ENCODE data around the gene PRDX3.

Gene PRDX3

DNA sequence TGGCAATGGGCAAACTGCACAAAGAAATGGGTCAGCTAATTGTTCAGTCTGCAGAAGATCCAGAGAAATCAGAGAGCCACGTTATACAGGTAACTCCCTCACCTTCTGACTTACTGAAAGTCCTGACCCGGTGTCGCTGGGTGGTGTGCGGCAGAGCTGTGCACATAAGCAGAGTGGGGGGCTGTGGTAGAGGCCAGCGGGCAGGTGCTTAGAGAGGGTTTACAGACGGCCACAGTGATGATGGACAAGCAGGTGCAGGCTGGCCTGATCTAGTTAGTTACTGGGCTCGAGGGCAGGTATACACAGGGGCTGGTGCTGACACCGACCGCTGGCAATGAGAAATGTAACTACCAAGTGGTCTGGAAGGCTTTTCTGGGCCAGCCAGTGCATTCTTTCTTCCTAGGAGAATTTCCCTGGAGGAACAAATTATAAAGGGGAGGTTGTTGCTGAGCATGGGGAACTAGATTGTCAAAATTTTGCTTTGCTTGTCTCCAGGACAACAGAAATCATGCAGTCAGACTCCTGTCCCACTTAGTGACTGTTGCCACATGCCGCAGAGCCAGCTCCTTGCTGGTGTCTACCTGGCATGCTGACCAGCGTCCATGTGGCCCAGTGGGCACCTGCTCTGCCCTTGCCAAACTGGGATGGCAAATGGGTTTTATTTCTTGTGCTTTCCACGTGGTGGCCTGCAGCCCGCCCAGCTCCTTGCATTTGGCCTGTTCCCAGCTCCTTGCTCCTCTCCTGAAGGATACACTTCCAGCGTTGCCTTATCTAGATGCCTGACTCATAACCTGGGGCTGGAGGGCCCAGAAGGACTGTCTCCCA, 45.9 kb downstream of the PRDX3 start:
- in situ Hi-C loops (cut with HindIII; ENCODE audit: low sequenced_read_pairs) = no loop called here

DNA sequence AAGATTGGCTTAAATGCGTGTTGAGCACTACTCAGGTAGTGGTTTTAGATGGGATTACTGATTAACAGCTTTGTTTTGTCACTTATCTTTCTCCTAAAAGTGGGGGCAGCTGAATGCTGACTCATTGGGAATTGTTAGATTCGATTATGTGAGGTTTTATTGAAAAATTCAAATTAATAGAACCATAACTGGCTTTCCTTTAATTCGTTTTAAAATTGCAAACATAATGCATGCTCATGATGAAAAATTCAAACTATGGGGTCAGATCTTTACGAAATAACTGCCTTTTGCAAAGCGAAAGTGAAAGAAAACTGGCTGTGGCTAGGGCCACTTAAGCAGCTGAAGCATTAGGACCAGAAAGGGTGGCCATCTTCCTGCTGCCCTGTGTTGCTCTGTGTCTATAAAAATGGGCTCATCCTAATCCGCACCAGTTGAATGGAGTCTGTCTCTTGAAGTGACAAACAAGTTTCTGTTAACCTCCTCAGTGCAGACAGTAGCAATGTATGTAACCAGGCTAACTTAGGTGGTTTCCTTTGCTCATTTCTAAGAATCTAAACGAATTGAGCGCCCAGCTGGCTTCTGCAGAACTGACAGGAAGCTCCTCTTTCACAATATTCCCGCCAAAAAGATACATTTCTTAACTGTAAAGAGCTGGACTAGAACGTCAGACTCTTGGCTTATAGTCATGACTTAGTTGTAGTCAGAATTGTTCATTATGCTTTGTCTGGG, 46.9 kb downstream of the PRDX3 start:
- in situ Hi-C loops (cut with HindIII; ENCODE audit: low sequenced_read_pairs) = no loop called here

DNA sequence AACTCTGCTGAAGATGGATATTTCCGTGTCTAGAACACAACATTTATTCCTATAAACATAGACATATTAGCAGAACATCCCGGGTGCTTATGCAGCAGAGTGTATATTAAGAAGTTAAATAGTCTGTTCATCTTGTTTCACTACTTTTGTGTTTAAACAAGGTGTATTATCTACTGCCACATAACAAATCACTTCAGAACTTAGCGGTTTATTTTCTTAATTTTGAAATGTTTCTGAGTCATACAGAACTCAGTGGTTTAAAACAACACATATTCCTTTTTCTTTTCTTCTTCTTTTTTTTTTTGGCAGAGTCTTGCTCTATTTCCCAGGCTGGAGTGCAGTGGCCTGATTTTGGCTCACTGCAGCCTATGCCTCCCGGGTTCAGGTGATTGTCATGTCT, 48.9 kb downstream of the PRDX3 start:
- in situ Hi-C loops (cut with HindIII; ENCODE audit: low sequenced_read_pairs) = no loop called here

DNA sequence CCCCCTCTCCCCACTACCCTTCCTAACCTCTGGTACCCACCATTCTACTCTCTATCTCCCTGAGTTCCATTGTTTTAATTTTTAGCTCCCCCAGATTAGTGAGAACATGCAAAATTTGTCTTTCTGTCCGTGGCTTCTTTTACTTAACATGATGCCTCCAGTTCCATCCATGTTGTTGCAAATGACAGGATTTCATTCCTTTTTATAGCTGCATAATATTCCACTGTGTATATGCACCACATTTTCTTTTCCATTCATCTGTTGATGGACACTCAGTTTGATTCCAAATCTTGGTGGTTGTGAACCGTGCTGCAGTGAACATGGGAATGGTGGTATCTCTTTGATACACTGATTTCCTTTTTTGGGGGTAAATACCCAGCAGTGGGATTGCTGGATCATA, 52.7 kb downstream of the PRDX3 start:
- in situ Hi-C loops (cut with HindIII; ENCODE audit: low sequenced_read_pairs) = no loop called here

DNA sequence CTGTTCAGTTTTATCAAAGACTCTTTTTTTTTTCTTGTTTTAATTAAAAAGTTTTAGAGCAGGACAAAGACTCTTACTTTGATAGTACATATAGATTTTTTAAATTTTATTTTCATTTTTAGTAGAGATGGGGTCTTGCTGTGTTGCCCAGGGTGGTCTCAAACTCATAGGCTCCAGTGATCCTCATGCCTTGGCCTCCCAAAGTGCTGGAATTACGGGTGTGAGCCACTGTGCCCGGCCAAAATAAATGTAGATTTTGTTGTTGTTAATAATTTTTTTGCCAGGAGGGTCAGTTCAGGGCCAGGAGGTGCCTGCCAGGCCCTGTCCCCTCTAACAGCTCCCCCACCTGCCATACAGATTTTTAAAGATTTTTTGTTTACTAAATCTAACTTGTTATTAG, 57.7 kb downstream of the PRDX3 start:
- in situ Hi-C loops (cut with HindIII; ENCODE audit: low sequenced_read_pairs) = no loop called here

DNA sequence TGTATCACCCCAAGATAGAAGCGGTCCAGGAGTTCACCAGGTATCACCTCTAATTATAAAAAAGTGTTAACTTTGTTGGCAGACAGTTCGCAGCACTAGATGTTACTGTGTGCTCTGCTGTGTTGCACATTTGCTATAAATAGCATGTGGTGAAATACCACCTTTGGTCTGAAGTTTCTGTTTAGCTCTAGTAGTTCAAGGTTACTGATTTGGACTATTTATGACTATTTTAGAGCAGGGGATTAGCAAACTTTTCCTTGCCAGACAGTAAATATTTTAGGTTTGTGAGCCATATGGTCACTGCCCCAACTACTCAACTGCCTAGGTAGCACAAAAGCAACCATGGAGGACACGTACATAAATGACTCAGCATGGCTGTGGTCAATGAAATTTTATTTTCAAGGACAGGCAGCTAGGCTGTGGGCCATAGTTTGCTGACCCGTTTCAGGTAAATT, 58.2 kb downstream of the PRDX3 start:
- in situ Hi-C loops (cut with HindIII; ENCODE audit: low sequenced_read_pairs) = no loop called here

DNA sequence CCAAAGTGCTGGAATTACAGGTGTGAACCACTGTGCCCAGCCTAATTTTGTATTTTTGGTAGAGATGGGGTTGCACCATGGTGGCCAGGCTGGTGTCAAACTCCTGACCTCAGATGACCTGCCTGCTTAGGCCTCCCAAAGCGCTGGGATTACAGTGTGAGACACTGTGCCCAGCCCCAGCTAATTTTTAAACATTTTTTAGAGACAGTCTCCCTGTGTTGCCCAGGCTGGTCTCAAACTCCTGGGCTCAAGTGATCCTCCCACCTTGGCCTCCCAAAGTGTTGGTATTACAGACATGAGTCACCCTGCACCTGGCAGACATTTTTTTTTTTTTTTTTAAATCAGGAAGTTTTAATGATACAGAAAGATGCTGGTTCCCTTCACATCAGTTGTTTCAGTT, 59.2 kb downstream of the PRDX3 start:
- in situ Hi-C loops (cut with HindIII; ENCODE audit: low sequenced_read_pairs) = no loop called here

DNA sequence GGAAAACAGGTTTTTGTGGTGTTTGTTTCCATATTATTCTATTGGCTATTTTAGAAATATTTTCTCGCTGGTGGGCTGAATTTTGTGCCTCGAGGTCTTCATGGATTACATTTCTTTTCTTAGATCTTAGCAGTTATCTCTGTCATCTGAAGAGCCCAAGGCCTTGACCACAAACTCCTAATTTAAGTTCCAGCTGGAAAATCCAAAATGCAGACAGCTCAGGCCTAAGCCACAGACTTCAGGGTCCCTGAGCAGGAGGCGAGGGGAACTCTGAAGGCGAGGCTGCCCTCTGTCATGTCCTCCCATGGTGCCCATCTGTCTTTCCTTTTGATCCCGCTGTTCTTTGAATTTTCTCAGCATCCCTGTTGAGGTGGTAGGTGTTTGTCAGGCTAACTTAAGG, 60.4 kb downstream of the PRDX3 start:
- in situ Hi-C loops (cut with HindIII; ENCODE audit: low sequenced_read_pairs) = no loop called here
